PFSK-1 (cell line): ENCODE results near the gene ZNHIT2.

Experiments
- FOXP2 ChIP-seq: optimal IDR thresholded peaks from 2 replicates; pipeline ENCODE3; 2011; ENCODE audit warnings: borderline replicate concordance, control low read depth, inconsistent platforms; ENCODE audit not compliant: insufficient read depth; ENCODE audit errors: extremely low read length, extremely low read depth
- POLR2AphosphoS5 ChIP-seq: IDR thresholded peaks from 2 replicates; pipeline ENCODE4 v1.6.1; 2012; ENCODE audit warnings: low read depth, mild to moderate bottlenecking, control low read depth, low read length, moderate library complexity
- REST ChIP-seq, 2 experiments: IDR thresholded peaks; 2 replicates each; pipeline versions ENCODE4 v1.6.1 to v1.8.0; 2011 to 2012; ENCODE audit warnings: low read depth in 2 of 2, low read length in 2 of 2, control low read depth in 1 of 2, inconsistent platforms in 1 of 2, mild to moderate bottlenecking in 1 of 2, moderate library complexity in 1 of 2; ENCODE audit not compliant: insufficient read depth in 1 of 2
- SIN3A ChIP-seq: IDR thresholded peaks from 2 replicates; pipeline ENCODE4 v1.6.1; 2012; ENCODE audit warnings: mild to moderate bottlenecking, low read length, moderate library complexity, borderline replicate concordance; ENCODE audit not compliant: insufficient read depth
- TAF1 ChIP-seq: IDR thresholded peaks from 2 replicates; pipeline ENCODE4 v1.6.1; 2012; ENCODE audit warnings: low read length, control low read depth, borderline replicate concordance; ENCODE audit not compliant: insufficient read depth

ZNHIT2 gene

GRCh38 chr11:65124480-65125196, 7.1 kb upstream of the ZNHIT2 start:
- no peak for TF ChIP-seq SIN3A
- TF ChIP-seq POLR2AphosphoS5: no peak
- no peak for TF ChIP-seq FOXP2
- no peak for TF ChIP-seq REST (IDR thresholded peaks at IDR 0.05; ENCODE audit: insufficient read depth in 1 of 2, low read depth in 2 of 2, low read length in 2 of 2)
- TF ChIP-seq TAF1: no peak

GRCh38 chr11:65121865-65122696, 4.6 kb upstream of the ZNHIT2 start, which contains the start of the genes FAU and MRPL49:
FAU (minus strand) TSS chr11:65122134; CDS start chr11:65121813, 321 bp downstream.
MRPL49 (plus strand) TSS chr11:65122321; CDS start chr11:65122347, 26 bp downstream.
- TF ChIP-seq FOXP2 (no peak), REST (IDR thresholded peaks at IDR 0.05; ENCODE audit: insufficient read depth in 1 of 2, low read depth in 2 of 2, low read length in 2 of 2) (peak; percentile 3 to 29; a peak in 1 of 4 replicates), POLR2AphosphoS5 (peak; percentile 96), TAF1 (peak; percentile 92), SIN3A (peak; percentile 56; the same call in 1 of the 2 replicates)

- TF ChIP-seq FOXP2 (no peak), POLR2AphosphoS5 (no peak), REST (IDR thresholded peaks at IDR 0.05; ENCODE audit: insufficient read depth in 1 of 2, low read depth in 2 of 2, low read length in 2 of 2) (no peak), SIN3A (no peak), TAF1 (no peak)
These were observed 4.0 kb upstream of the ZNHIT2 start for GRCh38 chr11:65121447-65121864.

- no peak for TF ChIP-seq SIN3A
These were observed 3.3 kb upstream of the ZNHIT2 start for GRCh38 chr11:65120831-65121230.

GRCh38 chr11:65119670-65119995, 2.1 kb upstream of the ZNHIT2 start:
- TF ChIP-seq REST (IDR thresholded peaks at IDR 0.05; ENCODE audit: insufficient read depth in 1 of 2, low read depth in 2 of 2, low read length in 2 of 2) (no peak), POLR2AphosphoS5 (no peak), FOXP2 (no peak), SIN3A (no peak), TAF1 (no peak)
